SKM-1 (cell line): ENCODE measurements around the gene NKX2-4.
"Not testable (repeated sequence)": the region's sequence is repeated elsewhere in the genome, so short reads cannot be mapped to it uniquely, and the experiment has no call there.

Source experiments
- DNase-seq: peaks from one replicate; lab custom pipeline; 2025; ENCODE audit not compliant: unreplicated experiment; lab: John Stamatoyannopoulos, UW

NKX2-4 gene

GRCh38 chr20:21397341-21398108, at the start of gene NKX2-4:
Gene NKX2-4, minus strand, starts transcription at chr20:21397526. Its CDS starts 127 bp downstream, at chr20:21397399.
- peak; percentile 11 for DNase-seq

- no peak for DNase-seq
These were observed 40.5 kb upstream of the NKX2-4 start for GRCh38 chr20:21437816-21438215.

GRCh38 chr20:21437248-21437647, 39.9 kb upstream of the NKX2-4 start:
- DNase-seq, result no peak

- no peak for DNase-seq
These were observed 38.9 kb upstream of the NKX2-4 start for GRCh38 chr20:21436205-21436604.

GRCh38 chr20:21435576-21435975, 38.2 kb upstream of the NKX2-4 start:
- DNase-seq, result no peak

- no peak for DNase-seq
These were observed 36.1 kb upstream of the NKX2-4 start for GRCh38 chr20:21433329-21433890.

- no peak for DNase-seq
These were observed 35.6 kb upstream of the NKX2-4 start for GRCh38 chr20:21432911-21433310.

- no peak for DNase-seq
These were observed 32.7 kb upstream of the NKX2-4 start for GRCh38 chr20:21430020-21430419.

- DNase-seq, result no peak
These were observed 27.5 kb upstream of the NKX2-4 start for GRCh38 chr20:21424846-21425245.

- not testable (repeated sequence) for DNase-seq
These were observed 26.4 kb upstream of the NKX2-4 start for GRCh38 chr20:21423712-21424111.

- DNase-seq, result no peak
These were observed 24.4 kb upstream of the NKX2-4 start for GRCh38 chr20:21421601-21422236.

GRCh38 chr20:21419147-21419546, 21.8 kb upstream of the NKX2-4 start:
- DNase-seq, result not testable (repeated sequence)

- not testable (repeated sequence) for DNase-seq
These were observed 16.7 kb upstream of the NKX2-4 start for GRCh38 chr20:21413996-21414395.

- no peak for DNase-seq
These were observed 14.4 kb upstream of the NKX2-4 start for GRCh38 chr20:21411725-21412124.

- DNase-seq, result no peak
These were observed 1.7 kb upstream of the NKX2-4 start for GRCh38 chr20:21399005-21399475.

- DNase-seq, result no peak
These were observed 1.0 kb upstream of the NKX2-4 start for GRCh38 chr20:21398109-21399004.

GRCh38 chr20:21396599-21397340, 556 bp downstream of the NKX2-4 start:
- no peak for DNase-seq

GRCh38 chr20:21395666-21396598, 1.4 kb downstream of the NKX2-4 start:
- no peak for DNase-seq

GRCh38 chr20:21395051-21395665, 2.2 kb downstream of the NKX2-4 start:
- DNase-seq, result no peak
